HL-60 (cell line): ENCODE measurements around the gene ARIH1.

Experiments used
- SPI1 ChIP-seq: IDR thresholded peaks from 2 replicates; pipeline ENCODE4 v1.6.1; 2012; ENCODE audit warnings: low read depth, mild to moderate bottlenecking, borderline replicate concordance
- TF ChIP-seq, protein P1 (sequence below): IDR thresholded peaks from 2 replicates; pipeline ENCODE4 v1.6.1; 2012; ENCODE audit warnings: low read depth; ENCODE audit not compliant: insufficient replicate concordance
- TF ChIP-seq, protein P2 (sequence below): IDR thresholded peaks from one replicate; pipeline ENCODE4 v1.5.1; 2011; ENCODE audit warnings: low read length, control low read depth, inconsistent platforms; ENCODE audit not compliant: insufficient read depth

DNA sequence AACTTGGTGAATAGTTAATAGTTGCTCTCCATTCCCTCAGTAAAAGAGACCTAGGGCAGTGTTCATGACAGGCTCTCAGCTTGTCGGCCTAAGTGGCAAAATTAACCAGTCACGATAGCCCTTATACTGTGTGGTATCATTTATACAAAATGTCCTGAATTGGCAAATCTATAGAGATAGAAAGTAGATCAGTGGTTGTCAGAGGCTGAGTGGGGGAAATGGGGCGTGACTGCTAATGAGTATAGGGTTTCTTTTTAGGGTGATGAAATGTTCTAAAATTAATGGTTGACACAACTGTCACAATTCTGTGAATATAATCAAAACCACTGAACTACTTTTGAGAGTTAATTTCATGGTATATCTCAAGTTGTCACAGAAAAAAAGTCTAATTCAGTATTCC lies 20.9 kb downstream of the ARIH1 start:
- TF ChIP-seq, protein P1, sequence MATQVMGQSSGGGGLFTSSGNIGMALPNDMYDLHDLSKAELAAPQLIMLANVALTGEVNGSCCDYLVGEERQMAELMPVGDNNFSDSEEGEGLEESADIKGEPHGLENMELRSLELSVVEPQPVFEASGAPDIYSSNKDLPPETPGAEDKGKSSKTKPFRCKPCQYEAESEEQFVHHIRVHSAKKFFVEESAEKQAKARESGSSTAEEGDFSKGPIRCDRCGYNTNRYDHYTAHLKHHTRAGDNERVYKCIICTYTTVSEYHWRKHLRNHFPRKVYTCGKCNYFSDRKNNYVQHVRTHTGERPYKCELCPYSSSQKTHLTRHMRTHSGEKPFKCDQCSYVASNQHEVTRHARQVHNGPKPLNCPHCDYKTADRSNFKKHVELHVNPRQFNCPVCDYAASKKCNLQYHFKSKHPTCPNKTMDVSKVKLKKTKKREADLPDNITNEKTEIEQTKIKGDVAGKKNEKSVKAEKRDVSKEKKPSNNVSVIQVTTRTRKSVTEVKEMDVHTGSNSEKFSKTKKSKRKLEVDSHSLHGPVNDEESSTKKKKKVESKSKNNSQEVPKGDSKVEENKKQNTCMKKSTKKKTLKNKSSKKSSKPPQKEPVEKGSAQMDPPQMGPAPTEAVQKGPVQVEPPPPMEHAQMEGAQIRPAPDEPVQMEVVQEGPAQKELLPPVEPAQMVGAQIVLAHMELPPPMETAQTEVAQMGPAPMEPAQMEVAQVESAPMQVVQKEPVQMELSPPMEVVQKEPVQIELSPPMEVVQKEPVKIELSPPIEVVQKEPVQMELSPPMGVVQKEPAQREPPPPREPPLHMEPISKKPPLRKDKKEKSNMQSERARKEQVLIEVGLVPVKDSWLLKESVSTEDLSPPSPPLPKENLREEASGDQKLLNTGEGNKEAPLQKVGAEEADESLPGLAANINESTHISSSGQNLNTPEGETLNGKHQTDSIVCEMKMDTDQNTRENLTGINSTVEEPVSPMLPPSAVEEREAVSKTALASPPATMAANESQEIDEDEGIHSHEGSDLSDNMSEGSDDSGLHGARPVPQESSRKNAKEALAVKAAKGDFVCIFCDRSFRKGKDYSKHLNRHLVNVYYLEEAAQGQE = no peak
- TF ChIP-seq, protein P2, sequence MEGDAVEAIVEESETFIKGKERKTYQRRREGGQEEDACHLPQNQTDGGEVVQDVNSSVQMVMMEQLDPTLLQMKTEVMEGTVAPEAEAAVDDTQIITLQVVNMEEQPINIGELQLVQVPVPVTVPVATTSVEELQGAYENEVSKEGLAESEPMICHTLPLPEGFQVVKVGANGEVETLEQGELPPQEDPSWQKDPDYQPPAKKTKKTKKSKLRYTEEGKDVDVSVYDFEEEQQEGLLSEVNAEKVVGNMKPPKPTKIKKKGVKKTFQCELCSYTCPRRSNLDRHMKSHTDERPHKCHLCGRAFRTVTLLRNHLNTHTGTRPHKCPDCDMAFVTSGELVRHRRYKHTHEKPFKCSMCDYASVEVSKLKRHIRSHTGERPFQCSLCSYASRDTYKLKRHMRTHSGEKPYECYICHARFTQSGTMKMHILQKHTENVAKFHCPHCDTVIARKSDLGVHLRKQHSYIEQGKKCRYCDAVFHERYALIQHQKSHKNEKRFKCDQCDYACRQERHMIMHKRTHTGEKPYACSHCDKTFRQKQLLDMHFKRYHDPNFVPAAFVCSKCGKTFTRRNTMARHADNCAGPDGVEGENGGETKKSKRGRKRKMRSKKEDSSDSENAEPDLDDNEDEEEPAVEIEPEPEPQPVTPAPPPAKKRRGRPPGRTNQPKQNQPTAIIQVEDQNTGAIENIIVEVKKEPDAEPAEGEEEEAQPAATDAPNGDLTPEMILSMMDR = no peak
- TF ChIP-seq SPI1 = no peak
